Activated gamma-delta T cell (primary cell): ENCODE measurements around the gene H6PD.
"Not testable (repeated sequence)": the region's sequence is repeated elsewhere in the genome, so short reads cannot be mapped to it uniquely, and the experiment has no call there.

Experiments used
- DNase-seq: peaks from one replicate; lab custom pipeline; 2025; lab: John Stamatoyannopoulos, UW

The H6PD gene

GRCh38 chr1:9297831-9298230 is 63.3 kb downstream of the H6PD start:
- DNase-seq: no peak

- no peak for DNase-seq
Observed at GRCh38 chr1:9298282-9298681, 63.7 kb downstream of the H6PD start.

GRCh38 chr1:9299571-9300541 is 65.3 kb downstream of the H6PD start:
- DNase-seq: not testable (repeated sequence)

GRCh38 chr1:9300573-9300972 is 66.0 kb downstream of the H6PD start:
- no peak for DNase-seq

GRCh38 chr1:9302745-9303524 is 68.4 kb downstream of the H6PD start:
- DNase-seq: no peak

- no peak for DNase-seq
Observed at GRCh38 chr1:9303916-9304315, 69.3 kb downstream of the H6PD start.

DNA sequence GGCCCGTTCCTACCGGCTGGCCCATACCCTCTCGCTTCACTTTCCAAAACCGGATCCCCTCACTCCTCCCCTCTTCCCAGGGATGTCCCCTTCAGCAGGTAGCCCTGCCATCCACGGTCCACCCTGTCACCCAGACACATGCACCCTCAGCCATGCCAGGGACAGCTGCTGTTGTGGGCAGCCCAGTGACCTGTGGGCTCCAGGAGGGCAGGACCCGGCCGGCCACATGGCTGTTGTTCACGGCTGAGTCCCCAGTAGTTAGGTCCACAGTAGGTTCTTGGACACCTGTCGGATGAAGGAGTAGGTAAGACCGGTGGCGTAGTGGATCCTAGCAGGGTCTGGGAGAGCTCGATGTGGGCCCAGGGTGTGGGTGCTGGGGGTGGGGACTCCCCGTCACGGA is 70.6 kb downstream of the H6PD start:
- no peak for DNase-seq

DNA sequence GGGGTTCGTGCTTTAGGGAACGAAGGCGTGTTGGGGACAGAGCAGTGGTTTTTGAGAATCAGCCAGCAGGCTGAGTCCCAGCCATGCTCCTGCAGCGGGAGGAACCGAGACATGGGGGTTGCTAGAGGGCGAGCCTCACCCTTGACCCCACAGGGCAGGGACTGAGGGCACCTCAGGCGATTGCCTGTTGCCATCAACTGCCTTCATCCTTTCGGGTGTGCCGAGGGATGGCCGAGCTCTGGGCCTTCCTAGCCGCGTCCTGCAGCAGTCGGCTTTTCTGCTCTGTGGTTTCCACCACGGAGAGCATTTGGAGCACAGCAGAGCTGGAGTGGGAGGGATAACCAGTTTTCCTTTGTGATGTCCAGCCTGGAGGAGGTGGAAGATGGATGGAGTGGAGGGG is 71.4 kb downstream of the H6PD start:
- no peak for DNase-seq

DNA sequence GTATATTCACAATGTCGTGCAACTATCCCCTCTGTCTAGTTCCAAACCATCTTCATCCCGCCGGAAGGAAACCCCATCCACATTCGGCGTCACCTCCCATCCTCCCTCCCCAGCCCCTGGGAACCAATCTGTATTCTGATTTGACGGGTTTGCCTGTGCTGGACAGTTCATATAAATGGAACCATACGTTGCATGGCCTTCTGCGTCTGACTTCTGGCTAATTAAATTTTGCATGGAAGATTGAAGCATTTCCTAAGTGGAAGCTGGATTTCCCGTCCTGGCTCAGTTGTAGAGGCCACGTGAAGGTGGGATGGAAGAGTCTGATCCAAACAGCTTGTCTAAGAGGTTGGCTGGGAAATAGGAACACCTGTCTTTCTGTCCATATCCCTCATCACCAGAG is 72.7 kb downstream of the H6PD start:
- no peak for DNase-seq

- DNase-seq: no peak
Observed at GRCh38 chr1:9308236-9308785, 73.7 kb downstream of the H6PD start.

- no peak for DNase-seq
Observed at GRCh38 chr1:9309080-9309479, 74.5 kb downstream of the H6PD start.

GRCh38 chr1:9309991-9310390 is 75.4 kb downstream of the H6PD start:
- DNase-seq: no peak

- no peak for DNase-seq
Observed at GRCh38 chr1:9311029-9311428, 76.5 kb downstream of the H6PD start.

- no peak for DNase-seq
Observed at GRCh38 chr1:9311479-9311878, 76.9 kb downstream of the H6PD start.

DNA sequence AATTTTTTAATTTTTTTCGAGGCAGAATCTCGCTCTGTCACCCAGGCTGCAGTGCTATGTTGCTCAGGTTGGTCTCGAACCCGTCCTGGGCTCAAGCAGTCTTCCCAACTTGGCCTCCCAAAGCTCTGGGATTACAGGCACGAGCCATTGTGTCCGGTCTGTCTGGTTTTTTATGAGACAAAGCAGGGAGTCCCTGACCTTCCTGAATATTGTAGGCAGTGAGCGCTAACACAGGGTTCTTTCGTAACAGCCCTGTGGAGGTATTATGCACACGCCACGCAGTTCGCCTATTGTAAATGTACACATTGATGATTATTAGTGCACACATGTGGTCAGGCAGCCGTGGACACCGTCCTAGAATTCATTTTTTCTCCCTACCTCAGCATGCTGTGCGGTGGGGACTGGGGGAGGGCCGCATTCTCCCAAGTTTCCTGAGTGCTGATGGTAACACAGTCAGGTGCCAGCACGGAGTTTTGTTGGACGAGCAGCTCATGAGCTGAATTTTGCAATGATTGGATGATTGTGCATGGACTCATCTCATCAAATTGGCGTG is 77.7 kb downstream of the H6PD start:
- no peak for DNase-seq

- no peak for DNase-seq
Observed at GRCh38 chr1:9313576-9313975, 79.0 kb downstream of the H6PD start.

DNA sequence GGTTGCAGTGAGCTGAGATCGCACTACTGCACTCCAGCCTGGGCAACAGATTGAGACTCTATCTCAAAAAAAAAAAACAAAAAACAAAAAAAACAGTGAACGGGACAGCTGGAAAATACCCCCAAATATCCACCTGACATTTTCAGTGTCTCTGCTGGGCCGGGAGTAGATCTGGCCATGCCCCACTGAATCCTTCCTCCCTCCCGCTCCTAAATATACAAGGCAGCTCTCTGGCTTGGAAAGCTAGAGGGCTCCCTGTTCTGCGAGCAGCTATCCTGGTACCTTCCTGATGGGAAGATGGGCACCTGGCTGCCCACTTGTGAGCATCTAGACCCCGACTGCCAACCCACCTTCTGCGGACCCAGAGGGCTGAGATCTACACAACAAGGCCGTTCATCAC is 79.5 kb downstream of the H6PD start:
- DNase-seq: no peak

DNA sequence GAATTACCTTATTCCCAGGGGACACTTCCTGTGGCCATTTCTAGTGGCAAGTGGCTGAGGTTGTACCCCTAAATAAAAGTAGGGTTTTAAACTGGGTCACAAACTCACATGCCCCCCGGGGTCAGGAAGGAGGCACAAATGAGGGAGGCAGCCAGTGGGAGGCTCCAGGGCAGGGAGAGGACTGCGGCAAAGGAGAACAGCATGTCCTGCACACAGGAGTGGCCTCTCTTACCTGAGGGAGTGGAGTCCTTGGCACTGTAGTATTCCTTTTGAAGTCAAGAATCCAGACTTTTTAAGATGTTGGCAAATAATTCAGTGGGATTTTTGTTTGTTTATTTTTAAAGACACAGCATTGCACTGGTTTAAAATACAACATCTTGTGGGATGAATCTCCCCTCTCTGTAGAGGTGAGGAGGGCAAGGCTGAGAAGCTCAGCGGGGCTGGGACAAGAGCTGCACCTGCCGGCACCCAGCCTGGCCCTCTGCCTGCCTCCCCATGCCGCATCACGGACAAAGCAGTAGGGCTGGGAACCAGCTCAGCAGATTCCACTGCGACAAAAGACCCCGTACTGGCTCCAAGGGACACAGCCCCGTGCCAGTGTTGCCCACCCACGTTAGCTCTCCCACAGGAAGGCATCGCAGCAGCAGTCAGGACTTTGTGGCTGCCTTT is 80.3 kb downstream of the H6PD start:
- DNase-seq: no peak

GRCh38 chr1:9315411-9316079 is 81.0 kb downstream of the H6PD start:
- DNase-seq: no peak

DNA sequence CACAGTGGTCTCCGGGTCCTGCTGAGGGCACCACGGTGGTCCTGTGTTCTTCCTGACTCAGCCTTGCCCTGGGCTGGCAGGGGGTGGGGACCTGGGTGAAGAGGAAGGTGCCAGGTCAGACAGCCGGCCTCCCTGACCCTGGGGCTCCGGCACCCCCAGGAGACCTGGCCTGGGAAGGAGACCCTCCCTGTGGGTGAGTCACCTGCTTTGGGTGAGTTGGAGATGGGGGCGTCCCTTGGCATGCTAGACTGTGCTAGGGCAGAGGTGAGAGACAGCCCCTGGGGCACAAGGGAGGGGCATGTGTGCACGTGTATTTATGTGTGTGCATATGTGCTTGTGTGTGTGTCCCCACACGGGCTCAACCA is 81.5 kb downstream of the H6PD start:
- no peak for DNase-seq

- no peak for DNase-seq
Observed at GRCh38 chr1:9316512-9316911, 81.9 kb downstream of the H6PD start.
